Lower lobe of right lung (tissue), 2 donors: ENCODE measurements around the gene ATP10A. TPM values are rescaled to one million over a fixed set of nuclear protein-coding genes. Genes with fewer than 3 reads are reported as not detected.
A peak's percentile ranks its signal among the peaks of the same experiment; 100 is the strongest.

Source experiments
- ATAC-seq, 2 donors: fragments of 200-7000 bp; cut with Tn5 transposase; one replicate each; pipeline ENCODE4 v1.9.1; 2020 to 2022; ENCODE audit warnings: mild to moderate bottlenecking in 2 of 2, moderate library complexity in 2 of 2
- DNase-seq: peaks from one replicate; pipeline ENCODE4 v3.0.0-alpha.2; 2020
- H3K27ac ChIP-seq: fragments of 200-600 bp; one replicate; pipeline ENCODE4 v1.8.0; 2022
- H3K27me3 ChIP-seq: fragments of 200-600 bp; one replicate; pipeline ENCODE4 v1.8.0; 2022; ENCODE audit warnings: low read depth
- H3K36me3 ChIP-seq: fragments of 200-600 bp; one replicate; pipeline ENCODE4 v1.8.0; 2022; ENCODE audit warnings: mild to moderate bottlenecking
- H3K4me1 ChIP-seq: fragments of 200-600 bp; one replicate; pipeline ENCODE4 v1.8.0; 2022
- H3K4me3 ChIP-seq: fragments of 200-600 bp; one replicate; pipeline ENCODE4 v1.8.0; 2022; ENCODE audit warnings: mild to moderate bottlenecking
- H3K9me3 ChIP-seq: fragments of 200-600 bp; one replicate; pipeline ENCODE4 v1.8.0; 2022
- intact Hi-C: fragments of 100-400 bp; cut with DNase I; formaldehyde crosslinking; loops from one replicate; pipeline ENCODE4 v1.11.0; 2022
- total RNA-seq: library from RNA; stranded (reverse); fragmentation: NEBNext Ultra II Directional; extraction: Animal tissue kit (Norgen Biotek cat#: 25700); gene quantifications from one replicate; pipeline ENCODE4 v1.2.1, GENCODE V29; 2021
- TF ChIP-seq, protein P1 (sequence below): fragments of 200-600 bp; IDR thresholded peaks from one replicate; pipeline ENCODE4 v1.8.0; 2022; ENCODE audit warnings: antibody characterized with exemption, mild to moderate bottlenecking
- donor health status: DM: no; HTN: yes; CAD: no; lungs with severe emphysema.

The ATP10A gene
- total RNA-seq, 1 donor from 2014 or later: 43.5 TPM

GRCh38 chr15:25667829-25668228 is 195.3 kb downstream of the ATP10A start:
- H3K4me3 ChIP-seq: no peak overlapping the region
- H3K4me1 ChIP-seq: peaks cover 7% of the 10 kb centered on the region
- TF ChIP-seq, protein P1, sequence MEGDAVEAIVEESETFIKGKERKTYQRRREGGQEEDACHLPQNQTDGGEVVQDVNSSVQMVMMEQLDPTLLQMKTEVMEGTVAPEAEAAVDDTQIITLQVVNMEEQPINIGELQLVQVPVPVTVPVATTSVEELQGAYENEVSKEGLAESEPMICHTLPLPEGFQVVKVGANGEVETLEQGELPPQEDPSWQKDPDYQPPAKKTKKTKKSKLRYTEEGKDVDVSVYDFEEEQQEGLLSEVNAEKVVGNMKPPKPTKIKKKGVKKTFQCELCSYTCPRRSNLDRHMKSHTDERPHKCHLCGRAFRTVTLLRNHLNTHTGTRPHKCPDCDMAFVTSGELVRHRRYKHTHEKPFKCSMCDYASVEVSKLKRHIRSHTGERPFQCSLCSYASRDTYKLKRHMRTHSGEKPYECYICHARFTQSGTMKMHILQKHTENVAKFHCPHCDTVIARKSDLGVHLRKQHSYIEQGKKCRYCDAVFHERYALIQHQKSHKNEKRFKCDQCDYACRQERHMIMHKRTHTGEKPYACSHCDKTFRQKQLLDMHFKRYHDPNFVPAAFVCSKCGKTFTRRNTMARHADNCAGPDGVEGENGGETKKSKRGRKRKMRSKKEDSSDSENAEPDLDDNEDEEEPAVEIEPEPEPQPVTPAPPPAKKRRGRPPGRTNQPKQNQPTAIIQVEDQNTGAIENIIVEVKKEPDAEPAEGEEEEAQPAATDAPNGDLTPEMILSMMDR: no peak
- ATAC-seq (no peak), DNase-seq (no peak)
- no peaks in the 10 kb centered on the region for H3K36me3 ChIP-seq
- no peaks in the 10 kb centered on the region for H3K27me3 ChIP-seq
- intact Hi-C loops: no loop called here
- H3K27ac ChIP-seq: no peak overlapping the region
- no peaks in the 10 kb centered on the region for H3K9me3 ChIP-seq

DNA sequence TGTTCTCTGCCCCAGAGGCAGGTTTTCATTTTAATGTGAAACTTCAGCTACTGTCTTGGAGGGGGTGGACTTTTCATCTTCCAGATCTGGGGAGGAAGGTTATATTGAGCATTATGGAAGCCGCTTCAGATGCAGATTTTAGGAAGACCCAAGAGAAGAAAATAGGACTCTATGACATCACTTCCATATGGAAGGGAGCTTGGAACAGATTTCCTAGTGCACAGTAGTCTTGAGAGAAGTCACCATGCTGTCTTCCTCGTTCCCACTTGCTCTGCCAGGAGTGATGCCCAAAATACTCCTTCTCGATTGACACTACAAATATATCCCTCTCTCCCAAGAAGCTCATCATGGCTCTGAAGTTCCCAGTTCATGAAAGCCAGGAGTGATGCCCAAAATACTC is 197.2 kb downstream of the ATP10A start:
- Histone ChIP-seq H3K36me3 (no peaks in the 10 kb centered on the region), H3K27ac (no peak overlapping the region), H3K27me3 (no peaks in the 10 kb centered on the region), H3K4me3 (no peak overlapping the region), H3K4me1 (peaks cover 7% of the 10 kb centered on the region), H3K9me3 (no peaks in the 10 kb centered on the region)
- intact Hi-C loops: no loop called here
- ATAC-seq (no peak), DNase-seq (no peak)
- TF ChIP-seq, protein P1: no peak

GRCh38 chr15:25664761-25665160 is 198.4 kb downstream of the ATP10A start:
- no peak overlapping the region for H3K27ac ChIP-seq
- TF ChIP-seq, protein P1: no peak
- H3K9me3 ChIP-seq: no peaks in the 10 kb centered on the region
- DNase-seq: no peak
- no peak for ATAC-seq
- H3K4me3 ChIP-seq: no peak overlapping the region
- intact Hi-C loops: no loop called here
- no peaks in the 10 kb centered on the region for H3K27me3 ChIP-seq
- H3K36me3 ChIP-seq: no peaks in the 10 kb centered on the region
- peaks cover under 1% of the 10 kb centered on the region for H3K4me1 ChIP-seq

- H3K4me1 ChIP-seq: no peaks in the 10 kb centered on the region
- H3K27ac ChIP-seq: no peak overlapping the region
- no peaks in the 10 kb centered on the region for H3K27me3 ChIP-seq
- DNase-seq (no peak), ATAC-seq (peak; percentile 45 to 78)
- TF ChIP-seq, protein P1: no peak
- H3K9me3 ChIP-seq: no peaks in the 10 kb centered on the region
- intact Hi-C loops: no loop called here
- H3K36me3 ChIP-seq: no peaks in the 10 kb centered on the region
- H3K4me3 ChIP-seq: no peak overlapping the region
Measured at GRCh38 chr15:25663515-25663914, 199.6 kb downstream of the ATP10A start.

DNA sequence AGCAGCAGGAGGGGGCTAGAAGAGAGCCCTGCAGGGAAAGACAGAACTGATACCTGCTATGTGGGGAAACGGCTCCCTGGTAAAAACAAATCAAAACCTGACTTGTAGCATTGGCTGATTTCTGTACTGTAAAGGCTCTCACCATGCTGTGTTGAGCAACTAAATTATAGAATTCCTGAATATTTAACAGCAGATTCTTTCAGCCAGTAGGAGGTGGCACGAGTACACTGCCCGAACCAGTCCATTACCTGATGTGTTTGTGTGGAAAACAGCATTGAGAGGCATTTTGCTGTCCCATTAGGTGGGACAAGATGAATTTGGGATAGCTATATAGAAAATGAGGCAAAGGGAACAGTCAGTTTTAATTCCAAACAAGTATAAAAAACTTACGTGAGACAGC is 201.2 kb downstream of the ATP10A start:
- Histone ChIP-seq H3K36me3 (no peaks in the 10 kb centered on the region), H3K4me1 (no peaks in the 10 kb centered on the region), H3K4me3 (no peak overlapping the region), H3K27me3 (peaks cover 4% of the 10 kb centered on the region), H3K27ac (no peak overlapping the region), H3K9me3 (no peaks in the 10 kb centered on the region)
- peak in 1 of 2 donors; percentile 41 for ATAC-seq
- no peak for DNase-seq
- intact Hi-C loops: no loop called here
- TF ChIP-seq, protein P1: no peak

- intact Hi-C loops: no loop called here
- no peak for DNase-seq
- Histone ChIP-seq H3K4me3 (no peak overlapping the region), H3K36me3 (no peaks in the 10 kb centered on the region), H3K4me1 (no peaks in the 10 kb centered on the region), H3K9me3 (no peaks in the 10 kb centered on the region), H3K27ac (no peak overlapping the region), H3K27me3 (peaks cover 6% of the 10 kb centered on the region)
- TF ChIP-seq, protein P1: no peak
- no peak for ATAC-seq
Measured at GRCh38 chr15:25659251-25659650, 203.9 kb downstream of the ATP10A start.
